Central memory CD8-positive, alpha-beta T cell (primary cell): ENCODE measurements around the gene PSMC3.
A peak's percentile ranks its signal among the peaks of the same experiment; 100 is the strongest.

Experiments used
- ATAC-seq: fragments of 150-1000 bp; cut with Tn5 transposase; replicated peaks from 2 replicates; pipeline ENCODE4 v1.10.0; 2022; ENCODE audit warnings: mild to moderate bottlenecking, moderate FRiP score, moderate number of reproducible peaks; ENCODE audit not compliant: poor library complexity, severe bottlenecking; ENCODE audit errors: extremely low read depth
- DNase-seq, 2 donors: peaks; one replicate each; pipeline ENCODE4 v3.0.0; 2021; ENCODE audit warnings: low spot score in 2 of 2
- H3K27ac Mint-ChIP-seq: one replicate; pipeline ENCODE4 v1.8.0; 2022; ENCODE audit warnings: low read depth, mild to moderate bottlenecking, moderate library complexity, mixed read lengths
- H3K27me3 Mint-ChIP-seq: one replicate; pipeline ENCODE4 v1.8.0; 2022; ENCODE audit warnings: mixed read lengths
- H3K36me3 Mint-ChIP-seq: one replicate; pipeline ENCODE4 v1.8.0; 2022; ENCODE audit warnings: mild to moderate bottlenecking, moderate library complexity, mixed read lengths; ENCODE audit not compliant: insufficient read depth
- H3K4me1 Mint-ChIP-seq: one replicate; pipeline ENCODE4 v1.8.0; 2022; ENCODE audit warnings: mixed read lengths
- H3K4me3 Mint-ChIP-seq: one replicate; pipeline ENCODE4 v1.8.0; 2022; ENCODE audit warnings: mild to moderate bottlenecking, moderate library complexity, mixed read lengths
- H3K9me3 Mint-ChIP-seq: one replicate; pipeline ENCODE4 v1.8.0; 2022; ENCODE audit warnings: mixed read lengths

PSMC3 gene

GRCh38 chr11:47437746-47438418 lies 11.6 kb upstream of the PSMC3 start:
- ATAC-seq = no peak
- H3K9me3 Mint-ChIP-seq = no peaks in the 10 kb centered on the region
- no peak overlapping the region for H3K4me3 Mint-ChIP-seq
- H3K4me1 Mint-ChIP-seq = no peaks in the 10 kb centered on the region
- no peaks in the 10 kb centered on the region for H3K36me3 Mint-ChIP-seq
- no peaks in the 10 kb centered on the region for H3K27me3 Mint-ChIP-seq
- no peak overlapping the region for H3K27ac Mint-ChIP-seq
- DNase-seq = no peak

- H3K9me3 Mint-ChIP-seq = no peaks in the 10 kb centered on the region
- H3K4me1 Mint-ChIP-seq = no peaks in the 10 kb centered on the region
- no peak for ATAC-seq
- no peak overlapping the region for H3K27ac Mint-ChIP-seq
- H3K36me3 Mint-ChIP-seq = no peaks in the 10 kb centered on the region
- DNase-seq = no peak
- no peaks in the 10 kb centered on the region for H3K27me3 Mint-ChIP-seq
- no peak overlapping the region for H3K4me3 Mint-ChIP-seq
These were observed 11.0 kb upstream of the PSMC3 start for GRCh38 chr11:47437218-47437745.

- H3K4me1 Mint-ChIP-seq = no peaks in the 10 kb centered on the region
- no peaks in the 10 kb centered on the region for H3K9me3 Mint-ChIP-seq
- ATAC-seq = no peak
- no peaks in the 10 kb centered on the region for H3K27me3 Mint-ChIP-seq
- H3K27ac Mint-ChIP-seq = no peak overlapping the region
- DNase-seq = no peak
- no peak overlapping the region for H3K4me3 Mint-ChIP-seq
- H3K36me3 Mint-ChIP-seq = no peaks in the 10 kb centered on the region
These were observed 10.5 kb upstream of the PSMC3 start for GRCh38 chr11:47436726-47437125.

GRCh38 chr11:47435687-47436086 lies 9.4 kb upstream of the PSMC3 start:
- no peak overlapping the region for H3K27ac Mint-ChIP-seq
- no peaks in the 10 kb centered on the region for H3K4me1 Mint-ChIP-seq
- H3K36me3 Mint-ChIP-seq = peaks cover 2% of the 10 kb centered on the region
- DNase-seq (no peak), ATAC-seq (no peak)
- H3K27me3 Mint-ChIP-seq = no peaks in the 10 kb centered on the region
- H3K9me3 Mint-ChIP-seq = no peaks in the 10 kb centered on the region
- no peak overlapping the region for H3K4me3 Mint-ChIP-seq

- H3K36me3 Mint-ChIP-seq = peaks cover 3% of the 10 kb centered on the region
- no peak overlapping the region for H3K4me3 Mint-ChIP-seq
- ATAC-seq = no peak
- no peaks in the 10 kb centered on the region for H3K4me1 Mint-ChIP-seq
- no peaks in the 10 kb centered on the region for H3K9me3 Mint-ChIP-seq
- no peak for DNase-seq
- no peak overlapping the region for H3K27ac Mint-ChIP-seq
- no peaks in the 10 kb centered on the region for H3K27me3 Mint-ChIP-seq
These were observed 8.0 kb upstream of the PSMC3 start for GRCh38 chr11:47434011-47434786.

GRCh38 chr11:47433157-47433556 lies 6.9 kb upstream of the PSMC3 start:
- DNase-seq (no peak), ATAC-seq (no peak)
- Mint-ChIP-seq H3K27me3 (no peaks in the 10 kb centered on the region), H3K36me3 (peaks cover 3% of the 10 kb centered on the region), H3K9me3 (no peaks in the 10 kb centered on the region), H3K4me1 (no peaks in the 10 kb centered on the region), H3K4me3 (no peak overlapping the region), H3K27ac (no peak overlapping the region)

GRCh38 chr11:47431356-47432083 lies 5.3 kb upstream of the PSMC3 start:
- no peak for ATAC-seq
- no peak overlapping the region for H3K4me3 Mint-ChIP-seq

GRCh38 chr11:47430524-47430923 lies 4.3 kb upstream of the PSMC3 start:
- DNase-seq (no peak), ATAC-seq (no peak)
- peaks cover 12% of the 10 kb centered on the region for H3K4me1 Mint-ChIP-seq
- peaks cover 8% of the 10 kb centered on the region for H3K36me3 Mint-ChIP-seq
- H3K27me3 Mint-ChIP-seq = no peaks in the 10 kb centered on the region
- H3K4me3 Mint-ChIP-seq = no peak overlapping the region
- no peaks in the 10 kb centered on the region for H3K9me3 Mint-ChIP-seq
- H3K27ac Mint-ChIP-seq = no peak overlapping the region

More at GRCh38 chr11:47431356-47432083, 5.3 kb upstream of the PSMC3 start:
- no peaks in the 10 kb centered on the region for H3K27me3 Mint-ChIP-seq
- no peaks in the 10 kb centered on the region for H3K9me3 Mint-ChIP-seq
- H3K4me1 Mint-ChIP-seq = peaks cover 2% of the 10 kb centered on the region
- no peak for DNase-seq
- peaks cover 5% of the 10 kb centered on the region for H3K36me3 Mint-ChIP-seq
- H3K27ac Mint-ChIP-seq = no peak overlapping the region

- H3K9me3 Mint-ChIP-seq = no peaks in the 10 kb centered on the region
- H3K4me3 Mint-ChIP-seq = peak overlapping the region; percentile 100
- ATAC-seq (no peak), DNase-seq (no peak)
- H3K4me1 Mint-ChIP-seq = peaks cover 22% of the 10 kb centered on the region
- peaks cover 25% of the 10 kb centered on the region for H3K36me3 Mint-ChIP-seq
- H3K27me3 Mint-ChIP-seq = no peaks in the 10 kb centered on the region
- H3K27ac Mint-ChIP-seq = peak overlapping the region; percentile 99
These were observed 628 bp downstream of the PSMC3 start for GRCh38 chr11:47425611-47426010.

GRCh38 chr11:47418454-47419259 lies 7.6 kb downstream of the PSMC3 start:
- no peak for ATAC-seq
- Mint-ChIP-seq H3K36me3 (peaks cover 43% of the 10 kb centered on the region), H3K9me3 (no peaks in the 10 kb centered on the region)

GRCh38 chr11:47417712-47418111 lies 8.5 kb downstream of the PSMC3 start:
- ATAC-seq = no peak
- Mint-ChIP-seq H3K4me1 (peaks cover 14% of the 10 kb centered on the region), H3K36me3 (peaks cover 39% of the 10 kb centered on the region), H3K27ac (peak overlapping the region; percentile 80), H3K27me3 (no peaks in the 10 kb centered on the region), H3K4me3 (no peak overlapping the region), H3K9me3 (no peaks in the 10 kb centered on the region)
- no peak for DNase-seq

More at GRCh38 chr11:47418454-47419259, 7.6 kb downstream of the PSMC3 start:
- no peak for DNase-seq
- peak overlapping the region; percentile 80 for H3K27ac Mint-ChIP-seq
- peaks cover 11% of the 10 kb centered on the region for H3K4me1 Mint-ChIP-seq
- H3K27me3 Mint-ChIP-seq = no peaks in the 10 kb centered on the region
- H3K4me3 Mint-ChIP-seq = no peak overlapping the region

GRCh38 chr11:47415949-47416472 lies 10.2 kb downstream of the PSMC3 start:
- ATAC-seq (no peak), DNase-seq (no peak)
- Mint-ChIP-seq H3K27me3 (no peaks in the 10 kb centered on the region), H3K9me3 (no peaks in the 10 kb centered on the region), H3K4me1 (peaks cover 20% of the 10 kb centered on the region), H3K36me3 (peaks cover 33% of the 10 kb centered on the region), H3K4me3 (no peak overlapping the region), H3K27ac (no peak overlapping the region)
